GM21619 (cell line): ENCODE results near the gene CRYBG3.

ENCODE experiments used
- ATAC-seq: cut with Tn5 transposase; IDR thresholded peaks from one replicate; pipeline ENCODE4 v1.9.1; 2021; ENCODE audit not compliant: unreplicated experiment

CRYBG3 gene

GRCh38 chr3:97939401-97939800 lies 117.6 kb downstream of the CRYBG3 start:
- ATAC-seq = no peak

- no peak for ATAC-seq
These were observed 118.2 kb downstream of the CRYBG3 start for GRCh38 chr3:97940034-97940433.

GRCh38 chr3:97942801-97943546 lies 121.2 kb downstream of the CRYBG3 start:
- ATAC-seq = no peak

- no peak for ATAC-seq
These were observed 126.7 kb downstream of the CRYBG3 start for GRCh38 chr3:97948351-97949109.

GRCh38 chr3:97949110-97949485 lies 127.3 kb downstream of the CRYBG3 start:
- ATAC-seq = no peak

- no peak for ATAC-seq
These were observed 127.9 kb downstream of the CRYBG3 start for GRCh38 chr3:97949743-97950142.

GRCh38 chr3:97950360-97950759 lies 128.5 kb downstream of the CRYBG3 start:
- no peak for ATAC-seq

- ATAC-seq = no peak
These were observed 130.5 kb downstream of the CRYBG3 start for GRCh38 chr3:97952280-97952679.

- ATAC-seq = no peak
These were observed 131.1 kb downstream of the CRYBG3 start for GRCh38 chr3:97952872-97953271.

- no peak for ATAC-seq
These were observed 132.5 kb downstream of the CRYBG3 start for GRCh38 chr3:97954228-97954827.

GRCh38 chr3:97956051-97956450 lies 134.2 kb downstream of the CRYBG3 start:
- ATAC-seq = no peak

- ATAC-seq = no peak
These were observed 136.0 kb downstream of the CRYBG3 start for GRCh38 chr3:97957617-97958311.

- no peak for ATAC-seq
These were observed 136.6 kb downstream of the CRYBG3 start for GRCh38 chr3:97958396-97958795.

- ATAC-seq = no peak
These were observed 137.0 kb downstream of the CRYBG3 start for GRCh38 chr3:97958796-97959195.

- ATAC-seq = no peak
These were observed 138.1 kb downstream of the CRYBG3 start for GRCh38 chr3:97959872-97960271.

GRCh38 chr3:97960551-97960950 lies 138.7 kb downstream of the CRYBG3 start:
- no peak for ATAC-seq

GRCh38 chr3:97960993-97961766 lies 139.4 kb downstream of the CRYBG3 start:
- ATAC-seq = no peak

GRCh38 chr3:97967966-97968365 lies 146.2 kb downstream of the CRYBG3 start:
- ATAC-seq = no peak

- no peak for ATAC-seq
These were observed 146.6 kb downstream of the CRYBG3 start for GRCh38 chr3:97968376-97968775.

GRCh38 chr3:97969541-97969940 lies 147.7 kb downstream of the CRYBG3 start:
- ATAC-seq = no peak

- ATAC-seq = no peak
These were observed 148.3 kb downstream of the CRYBG3 start for GRCh38 chr3:97970156-97970555.
